HK-2 (cell line): ENCODE results near the gene NTN5.
"Not testable (repeated sequence)": the region's sequence is repeated elsewhere in the genome, so short reads cannot be mapped to it uniquely, and the experiment has no call there.

ENCODE experiments used
- DNase-seq: peaks from one replicate; pipeline ENCODE4 v3.0.0-alpha.2; 2018; ENCODE audit not compliant: unreplicated experiment

NTN5 gene

GRCh38 chr19:48644839-48645619, 27.8 kb downstream of the NTN5 start:
- DNase-seq, result peak; percentile 61

- no peak for DNase-seq
Observed at GRCh38 chr19:48644355-48644754, 28.5 kb downstream of the NTN5 start.

DNA sequence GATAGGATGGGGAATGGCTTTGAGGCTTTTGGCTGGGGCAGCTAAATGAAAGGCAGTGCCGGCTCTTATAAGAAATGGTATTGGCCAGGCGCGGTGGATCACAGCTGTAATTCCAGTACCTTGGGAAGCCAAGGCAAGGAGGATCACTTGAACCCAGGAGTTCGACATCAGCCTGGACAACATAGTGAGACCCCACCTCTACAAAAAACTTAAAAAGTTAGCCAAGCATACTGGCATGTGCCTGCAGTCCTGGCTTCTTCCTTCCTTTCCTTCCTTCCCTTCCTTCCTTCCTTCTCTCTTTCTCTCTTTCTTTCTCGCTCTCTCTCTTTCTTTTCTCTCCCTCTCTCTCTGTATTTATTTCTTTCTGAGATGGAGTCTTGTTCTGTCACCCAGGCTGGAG, 30.0 kb downstream of the NTN5 start:
- DNase-seq, result no peak

- DNase-seq, result no peak
Observed at GRCh38 chr19:48641850-48642249, 31.0 kb downstream of the NTN5 start.

GRCh38 chr19:48639483-48640375, 33.1 kb downstream of the NTN5 start:
- DNase-seq, result no peak

- DNase-seq, result no peak
Observed at GRCh38 chr19:48638831-48639381, 33.9 kb downstream of the NTN5 start.

DNA sequence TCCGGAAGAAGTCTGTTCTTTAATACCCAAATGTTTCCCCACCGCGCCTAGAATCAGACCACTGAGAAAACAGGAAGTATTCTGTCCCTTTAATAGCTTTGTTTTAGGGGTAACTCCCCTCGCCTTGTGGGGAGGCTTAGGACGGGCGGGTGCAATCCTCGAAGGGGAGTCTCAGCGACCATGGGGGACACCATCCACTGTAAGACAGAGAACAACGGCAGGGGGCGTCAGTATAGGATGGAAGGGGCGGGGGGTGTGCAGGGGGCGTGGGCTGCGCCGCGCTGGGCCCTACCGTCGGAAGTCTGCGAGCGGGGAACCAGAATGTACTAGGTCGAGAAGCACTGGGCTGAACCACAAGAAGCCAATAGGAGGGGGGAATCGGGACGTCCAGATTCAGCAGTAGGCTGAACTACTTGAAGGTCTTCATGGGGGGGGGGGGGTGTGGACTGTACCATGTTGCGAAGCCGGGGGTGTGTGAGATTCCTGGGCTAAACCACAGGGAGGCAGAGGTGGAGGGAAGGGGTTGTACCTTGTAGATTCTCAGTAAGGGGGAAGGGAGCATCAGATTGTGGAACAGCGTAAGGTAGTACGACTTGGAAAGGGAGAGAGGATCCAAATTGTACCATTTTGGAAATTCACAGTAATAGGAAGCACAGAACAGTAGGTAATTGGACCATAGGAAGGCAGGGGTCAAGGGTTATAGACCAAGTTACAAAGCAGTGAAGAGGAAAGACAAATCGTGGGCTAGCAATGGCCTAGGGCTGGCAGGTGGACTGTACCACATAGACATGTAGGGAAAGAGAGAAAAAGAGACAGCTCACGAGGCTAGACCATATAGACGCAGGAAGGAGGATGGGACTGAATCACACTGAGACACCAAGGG, 34.6 kb downstream of the NTN5 start:
- DNase-seq, result peak; percentile 86

DNA sequence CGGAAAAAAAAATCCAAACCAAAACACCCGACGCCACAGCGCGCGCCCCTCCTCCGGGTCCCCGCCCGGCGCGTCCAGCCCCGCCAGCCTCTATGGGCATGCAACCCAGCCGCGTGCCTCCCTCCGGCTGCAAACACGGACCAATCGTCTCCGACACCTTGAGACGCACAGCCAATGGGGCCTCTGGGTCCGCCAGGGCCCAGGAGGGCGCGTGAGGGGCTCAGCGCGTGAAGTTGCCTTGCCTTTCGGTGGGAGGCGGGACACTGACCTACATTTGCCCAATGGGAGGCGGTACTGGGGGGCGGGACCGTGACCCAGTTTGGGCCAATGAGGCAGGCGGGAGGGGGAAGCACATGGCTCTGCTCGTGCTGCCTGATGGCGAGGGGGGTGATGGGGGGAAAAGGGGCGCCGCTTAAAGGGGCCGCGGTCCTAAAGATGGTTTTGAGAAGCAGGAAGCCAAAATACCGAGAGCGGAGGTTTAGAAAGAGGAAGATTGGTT, 35.3 kb downstream of the NTN5 start:
- peak; percentile 98 for DNase-seq

- peak; percentile 58 for DNase-seq
Observed at GRCh38 chr19:48636859-48637448, 35.9 kb downstream of the NTN5 start, which contains the start of gene DBP. TSS of gene DBP (minus strand) at chr19:48637379. CDS start at chr19:48636994, 385 bp downstream.

- DNase-seq, result no peak
Observed at GRCh38 chr19:48635966-48636858, 36.6 kb downstream of the NTN5 start.

GRCh38 chr19:48635263-48635965, 37.4 kb downstream of the NTN5 start:
- DNase-seq, result peak; percentile 81

DNA sequence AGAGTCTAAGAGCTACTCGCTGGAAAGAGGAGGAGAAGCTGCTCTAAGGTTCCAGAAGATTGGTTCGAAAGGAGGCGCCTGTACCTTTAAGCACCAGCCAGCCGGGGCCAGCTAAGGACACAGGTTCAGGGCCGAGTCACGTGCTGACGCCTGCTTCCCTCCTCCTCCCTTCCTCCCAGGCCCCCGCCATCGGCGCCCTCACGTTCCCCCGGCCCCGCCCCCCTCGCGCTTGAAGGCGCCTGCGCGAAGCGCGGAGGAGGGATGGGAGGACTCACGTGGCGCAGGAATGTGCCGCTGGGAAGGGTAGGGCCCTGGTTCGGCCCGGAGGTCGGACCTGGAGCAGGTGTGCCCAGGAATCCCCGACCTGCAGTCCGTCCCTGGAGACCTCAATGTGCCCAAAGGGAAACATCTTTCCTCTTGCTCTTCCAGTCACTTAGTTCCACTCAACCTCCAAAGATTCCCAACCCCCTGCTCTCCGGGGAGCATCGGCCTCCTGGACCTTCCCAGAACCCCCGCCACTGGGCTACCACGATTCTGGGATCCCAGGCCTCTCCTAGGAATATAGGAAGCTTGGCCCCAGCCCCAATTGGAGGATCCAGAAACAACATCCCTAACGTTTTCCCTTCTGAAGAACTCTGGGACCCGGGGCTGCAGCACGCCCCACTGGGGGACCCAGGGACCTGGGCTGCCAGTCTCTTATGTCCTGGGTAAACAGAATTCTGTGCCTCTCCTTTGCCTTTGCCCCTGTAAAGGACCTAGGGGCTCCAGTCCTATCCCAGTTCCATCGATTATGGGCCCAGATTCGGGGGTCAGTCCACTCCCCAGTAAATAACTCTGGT, 38.2 kb downstream of the NTN5 start:
- peak; percentile 94 for DNase-seq

DNA sequence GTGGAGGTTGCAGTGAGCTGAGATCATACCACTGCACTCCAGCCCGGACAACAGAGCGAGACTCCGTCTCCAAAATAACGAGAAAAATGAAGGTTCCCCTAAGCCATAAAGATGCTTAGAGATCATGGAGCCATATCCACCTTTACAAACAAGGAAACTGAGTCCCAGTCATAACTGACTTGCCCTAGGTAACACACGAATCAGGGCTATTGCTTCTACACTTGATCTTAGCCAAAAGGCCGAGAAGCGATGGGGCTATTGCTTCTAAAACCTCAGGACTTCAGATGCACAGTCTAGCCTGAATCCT, 38.8 kb downstream of the NTN5 start:
- no peak for DNase-seq

GRCh38 chr19:48633148-48634035, 39.4 kb downstream of the NTN5 start:
- DNase-seq, result no peak

GRCh38 chr19:48632692-48633147, 40.1 kb downstream of the NTN5 start:
- DNase-seq, result no peak

GRCh38 chr19:48632286-48632685, 40.5 kb downstream of the NTN5 start:
- not testable (repeated sequence) for DNase-seq

DNA sequence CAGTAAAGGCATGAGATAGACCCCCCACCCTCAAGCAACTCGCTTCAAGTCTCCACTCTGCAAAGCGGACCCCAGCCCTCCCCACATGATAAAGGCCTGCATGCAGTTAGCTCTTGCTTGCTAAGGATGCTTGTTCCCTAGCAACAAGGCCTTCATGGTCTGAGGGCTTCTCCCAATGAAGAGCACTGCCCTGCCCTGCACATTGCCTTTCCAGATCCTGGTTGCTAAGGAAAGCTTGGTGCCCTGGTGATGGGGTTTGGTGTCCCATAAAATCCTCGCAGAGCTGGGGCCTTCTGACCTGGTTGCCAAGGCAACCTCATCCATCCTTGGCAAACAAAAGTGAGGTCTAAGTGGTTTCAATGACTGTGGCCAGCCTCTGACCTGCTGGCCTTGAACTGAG, 41.6 kb downstream of the NTN5 start:
- DNase-seq, result no peak
